PC-3 (cell line): ENCODE results near the gene SNX20.

Source experiments
- CTCF ChIP-seq: fragments of 300-600 bp; sonication (generic); conservative IDR thresholded peaks from 2 replicates; pipeline ENCODE4 v1.5.1; 2017; ENCODE audit warnings: antibody characterized with exemption, low read depth, mild to moderate bottlenecking, low read length
- EZH2 ChIP-seq: fragments of 300-600 bp; sonication (generic); IDR thresholded peaks from one replicate; pipeline ENCODE4 v1.6.1; 2017; ENCODE audit warnings: antibody characterized with exemption, mild to moderate bottlenecking, low read length; ENCODE audit not compliant: unreplicated experiment
- EZH2phosphoT487 ChIP-seq: fragments of 300-600 bp; sonication (generic); IDR thresholded peaks from 2 replicates; pipeline ENCODE4 v1.6.1; 2018; ENCODE audit warnings: mild to moderate bottlenecking, antibody characterized with exemption, low read length, borderline replicate concordance

- TF ChIP-seq CTCF (no peak), EZH2 (no peak), EZH2phosphoT487 (no peak)
Measured at GRCh38 chr16:50724306-50724705, 43.2 kb upstream of the SNX20 start.
